A204.1 (cell line): Measurements from ENCODE around the gene TMEM255B.

Experiments
- FAIRE-seq: peaks from 2 replicates; lab custom pipeline; 2012; peaks lifted over from hg19 to GRCh38; lab: Jason Lieb, UNC

TMEM255B gene

GRCh38 chr13:113862191-113862930 is 103.3 kb downstream of the TMEM255B start:
- no peak for FAIRE-seq

DNA sequence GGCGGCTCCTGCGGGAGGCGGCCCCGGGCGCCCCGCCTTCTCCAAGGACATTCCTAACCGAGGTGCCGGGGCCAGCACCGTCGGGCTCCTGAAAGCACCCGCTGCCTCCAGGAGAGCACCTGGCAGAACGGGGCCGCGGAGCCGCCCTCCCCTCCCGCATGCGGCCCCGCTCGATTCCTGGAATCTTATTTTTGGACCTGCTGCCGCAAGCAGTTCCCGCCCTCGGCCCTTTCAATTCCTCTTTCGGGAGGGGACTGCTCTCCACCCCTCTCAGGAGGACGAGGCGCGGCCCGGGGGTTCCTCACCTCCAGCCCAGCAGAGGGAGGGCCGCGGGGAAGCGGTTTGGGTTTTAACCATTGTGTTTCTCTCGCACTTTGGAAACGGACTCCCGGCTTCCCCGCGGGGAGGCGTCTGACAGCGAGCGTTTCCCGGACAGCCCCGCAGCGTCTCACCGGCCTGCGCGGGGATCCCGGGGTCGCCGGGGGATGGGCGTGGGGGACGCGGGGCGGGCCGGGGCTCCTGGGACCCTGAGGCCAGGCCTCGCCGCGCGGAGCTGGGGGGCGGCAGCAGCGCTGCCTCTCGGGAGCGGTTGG is 104.0 kb downstream of the TMEM255B start:
- no peak for FAIRE-seq

DNA sequence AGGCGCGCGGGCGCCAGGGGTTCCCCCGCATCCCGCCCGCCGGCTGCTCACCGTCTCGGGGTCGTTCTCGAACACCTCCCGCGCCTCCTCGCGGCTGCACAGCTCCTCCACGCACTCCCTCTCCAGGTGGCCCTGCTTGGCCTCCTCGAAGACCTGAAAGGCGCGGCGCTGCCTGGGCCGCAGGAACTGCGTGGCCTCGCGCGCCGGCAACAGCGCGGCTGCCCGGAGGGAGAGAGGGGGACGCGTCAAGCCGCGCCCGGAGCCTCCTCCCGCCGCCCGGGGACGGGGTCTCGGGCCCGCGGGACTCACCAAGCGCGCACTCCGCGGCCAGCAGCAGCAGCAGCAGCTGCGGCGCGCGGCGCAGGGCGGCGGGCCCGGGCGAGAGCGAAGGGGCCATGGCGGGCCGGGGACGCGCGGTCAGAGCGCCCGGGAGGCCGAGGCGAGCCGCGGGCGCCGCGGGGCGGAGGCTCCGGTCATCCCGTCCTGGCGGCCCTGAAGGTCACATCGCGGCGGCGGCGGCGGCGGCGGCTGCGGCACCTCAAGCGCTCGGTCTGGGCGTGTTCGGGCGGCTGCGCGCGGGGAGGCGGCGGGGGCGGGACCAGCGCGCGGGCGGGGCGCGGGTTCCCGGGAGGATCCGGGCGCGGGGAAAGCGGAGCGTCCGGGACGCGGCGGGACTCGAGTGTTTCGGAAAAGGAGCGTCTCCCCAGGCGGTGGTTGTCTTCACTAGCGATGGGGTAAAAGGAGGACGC is 104.7 kb downstream of the TMEM255B start, which contains the start of gene GAS6:
Gene GAS6, minus strand, starts transcription at position 553 of the 749 bp plus-strand sequence. Its CDS starts 156 bp downstream, at position 397.
- no peak for FAIRE-seq

- FAIRE-seq: no peak
These were observed 105.4 kb downstream of the TMEM255B start for GRCh38 chr13:113864273-113864890.

- FAIRE-seq: no peak
These were observed 106.4 kb downstream of the TMEM255B start for GRCh38 chr13:113865427-113865826.
